D721Med (cell line): ENCODE measurements around the gene ALDOA.
"Not testable (repeated sequence)": the region's sequence is repeated elsewhere in the genome, so short reads cannot be mapped to it uniquely, and the experiment has no call there.

ENCODE experiments used
- DNase-seq: peaks from one replicate; pipeline ENCODE4 v3.0.0; 2011; ENCODE audit warnings: low spot score; ENCODE audit not compliant: insufficient read length
- FAIRE-seq: peaks from 2 replicates; lab custom pipeline; 2011; peaks lifted over from hg19 to GRCh38; lab: Jason Lieb, UNC
- TF ChIP-seq, protein P1 (sequence below): IDR thresholded peaks from 2 replicates; pipeline ENCODE4 v1.5.1; 2012; ENCODE audit warnings: mild to moderate bottlenecking, control low read depth; ENCODE audit not compliant: insufficient read depth; ENCODE audit errors: missing control alignments

Gene ALDOA

GRCh38 chr16:30113711-30114333, 48.3 kb downstream of the ALDOA start:
- no peak for DNase-seq
- no peak for FAIRE-seq
- TF ChIP-seq, protein P1, sequence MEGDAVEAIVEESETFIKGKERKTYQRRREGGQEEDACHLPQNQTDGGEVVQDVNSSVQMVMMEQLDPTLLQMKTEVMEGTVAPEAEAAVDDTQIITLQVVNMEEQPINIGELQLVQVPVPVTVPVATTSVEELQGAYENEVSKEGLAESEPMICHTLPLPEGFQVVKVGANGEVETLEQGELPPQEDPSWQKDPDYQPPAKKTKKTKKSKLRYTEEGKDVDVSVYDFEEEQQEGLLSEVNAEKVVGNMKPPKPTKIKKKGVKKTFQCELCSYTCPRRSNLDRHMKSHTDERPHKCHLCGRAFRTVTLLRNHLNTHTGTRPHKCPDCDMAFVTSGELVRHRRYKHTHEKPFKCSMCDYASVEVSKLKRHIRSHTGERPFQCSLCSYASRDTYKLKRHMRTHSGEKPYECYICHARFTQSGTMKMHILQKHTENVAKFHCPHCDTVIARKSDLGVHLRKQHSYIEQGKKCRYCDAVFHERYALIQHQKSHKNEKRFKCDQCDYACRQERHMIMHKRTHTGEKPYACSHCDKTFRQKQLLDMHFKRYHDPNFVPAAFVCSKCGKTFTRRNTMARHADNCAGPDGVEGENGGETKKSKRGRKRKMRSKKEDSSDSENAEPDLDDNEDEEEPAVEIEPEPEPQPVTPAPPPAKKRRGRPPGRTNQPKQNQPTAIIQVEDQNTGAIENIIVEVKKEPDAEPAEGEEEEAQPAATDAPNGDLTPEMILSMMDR, result no peak

DNA sequence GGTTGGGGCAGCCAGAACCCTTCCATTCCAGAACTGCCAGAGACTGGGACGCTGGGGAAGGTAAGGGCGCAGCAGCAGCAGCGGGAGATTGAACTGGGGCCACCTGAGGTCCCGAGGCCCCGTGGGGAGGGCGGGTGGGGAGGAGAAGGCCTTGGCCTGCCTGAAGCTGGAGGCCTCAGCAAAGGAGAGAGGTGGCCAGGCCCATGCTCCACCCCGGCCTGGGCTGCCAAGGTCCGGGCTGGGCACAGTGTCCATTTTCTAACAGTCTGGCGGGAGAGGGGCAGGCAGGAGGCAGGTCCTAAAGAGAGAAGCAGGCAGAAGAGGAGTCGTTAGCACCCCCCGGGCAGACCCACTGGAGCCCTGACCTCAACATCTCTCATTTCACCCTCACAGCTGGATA, 48.9 kb downstream of the ALDOA start:
- FAIRE-seq (no peak), DNase-seq (no peak)
- TF ChIP-seq, protein P1, result no peak

- FAIRE-seq, DNase-seq: not testable (repeated sequence)
Observed at GRCh38 chr16:30114833-30115232, 49.3 kb downstream of the ALDOA start.

DNA sequence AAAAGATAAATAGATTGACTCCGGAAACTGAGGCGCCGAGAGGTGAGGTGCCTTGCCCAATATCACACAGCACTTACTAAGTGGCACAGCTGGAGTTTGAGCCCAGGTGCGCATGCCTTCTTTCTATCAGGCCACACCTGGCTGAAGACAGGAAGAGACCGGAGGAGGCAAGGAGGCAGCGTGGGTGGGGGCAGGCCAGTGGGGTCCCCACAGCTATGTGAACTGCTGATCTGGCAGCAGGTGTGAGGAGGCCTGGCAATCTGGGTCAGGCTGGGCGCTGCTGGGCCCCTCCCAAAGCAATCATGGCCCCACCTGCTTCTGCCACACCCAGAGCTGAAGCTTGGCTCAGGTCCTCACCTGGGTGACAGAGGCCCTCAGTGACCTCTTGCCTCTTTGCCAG, 49.7 kb downstream of the ALDOA start:
- DNase-seq (no peak), FAIRE-seq (no peak)

GRCh38 chr16:30116291-30117207, 51.0 kb downstream of the ALDOA start:
- DNase-seq (no peak), FAIRE-seq (no peak)
- TF ChIP-seq, protein P1, result no peak

More for the DNA sequence above, 49.7 kb downstream of the ALDOA start:
- TF ChIP-seq, protein P1, result no peak

- no peak for FAIRE-seq
- TF ChIP-seq, protein P1, result no peak
Observed at GRCh38 chr16:30117768-30118167, 52.2 kb downstream of the ALDOA start.

DNA sequence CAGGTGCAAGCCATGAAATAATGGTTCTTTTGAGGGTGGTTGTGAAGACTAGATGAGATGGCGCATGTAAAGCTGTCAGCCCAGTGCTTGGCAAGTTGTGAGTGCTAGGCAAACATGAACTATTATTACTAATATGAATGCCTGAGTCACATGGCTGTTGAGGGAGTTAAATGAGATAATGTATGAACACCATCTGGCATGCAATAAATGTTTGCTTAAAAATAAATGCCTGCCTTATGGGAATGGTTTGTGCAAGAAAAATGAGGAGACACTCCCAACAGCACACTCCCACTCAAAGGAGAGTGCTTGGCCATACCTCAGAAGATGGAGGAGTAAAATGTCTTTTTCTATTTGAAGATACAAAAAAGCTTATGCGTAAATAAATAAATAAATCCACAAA, 53.9 kb downstream of the ALDOA start:
- DNase-seq (no peak), FAIRE-seq (no peak)
- TF ChIP-seq, protein P1, result no peak

More at GRCh38 chr16:30117768-30118167, 52.2 kb downstream of the ALDOA start:
- DNase-seq, result no peak
